IMR-90 (cell line): ENCODE measurements around the gene NAA10. TPM values are rescaled to one million over a fixed set of nuclear protein-coding genes. Genes with fewer than 3 reads are reported as not detected.

Experiments used
- ATAC-seq: fragments of 200-7000 bp; cut with Tn5 transposase; 2 replicates; pipeline ENCODE4 v1.9.1; 2020; ENCODE audit warnings: low read depth, mild to moderate bottlenecking, moderate library complexity
- BruUV-seq: library from RNA; stranded (reverse); fragments of 400-500 nt; replicated peaks from 2 replicates; lab custom pipeline; 2021; lab: Mats Ljungman, UMichigan
- CTCF ChIA-PET: fragments of 300-600 bp; formaldehyde crosslinking; extraction: SDS; loops from one replicate; lab custom pipeline; 2021; ENCODE audit warnings: antibody characterized with exemption; lab: Yijun Ruan, JAX
- POLR2A ChIA-PET: fragments of 300-600 bp; sonication (Branson Sonifier 250); formaldehyde crosslinking; loops from one replicate; lab custom pipeline; 2022; ENCODE audit warnings: antibody characterized with exemption; ENCODE audit not compliant: unreplicated experiment; lab: Charles Lee
- DNase-seq: peaks from one replicate; pipeline ENCODE4 v3.0.0; 2013
- H2AFZ ChIP-seq: replicated peaks from 2 replicates; pipeline ENCODE3; 2013; ENCODE audit warnings: low read length, mild to moderate bottlenecking; ENCODE audit not compliant: poor library complexity
- H2AK5ac ChIP-seq: 2 replicates; pipeline ENCODE4 v1.6.1; 2013; ENCODE audit warnings: low read depth, low read length, inconsistent platforms
- H2AK9ac ChIP-seq: replicated peaks from 2 replicates; pipeline ENCODE3; 2013; ENCODE audit warnings: mild to moderate bottlenecking, low read depth, low read length, moderate library complexity; ENCODE audit not compliant: poor library complexity
- H2BK120ac ChIP-seq: 2 replicates; pipeline ENCODE4 v1.6.1; 2013; ENCODE audit warnings: low read depth, low read length, inconsistent platforms
- H2BK15ac ChIP-seq: 3 replicates; pipeline ENCODE4 v1.6.1; 2013; ENCODE audit warnings: low read depth, low read length, inconsistent platforms
- H2BK20ac ChIP-seq: 2 replicates; pipeline ENCODE4 v1.6.1; 2013; ENCODE audit warnings: low read depth, mild to moderate bottlenecking, inconsistent platforms, low read length, moderate library complexity
- H2BK5ac ChIP-seq: 2 replicates; pipeline ENCODE4 v1.6.1; 2013; ENCODE audit warnings: mild to moderate bottlenecking, low read depth, low read length, inconsistent platforms; ENCODE audit not compliant: poor library complexity, severe bottlenecking
- H3K14ac ChIP-seq: replicated peaks from 2 replicates; pipeline ENCODE4 v1.6.1; 2013; ENCODE audit warnings: low read depth, low read length, inconsistent platforms
- H3K18ac ChIP-seq: 2 replicates; pipeline ENCODE4 v1.6.1; 2013; ENCODE audit warnings: low read depth, low read length, control low read depth
- H3K23ac ChIP-seq: 2 replicates; pipeline ENCODE4 v1.6.1; 2013; ENCODE audit warnings: low read depth, low read length, inconsistent platforms
- H3K27ac ChIP-seq: 2 replicates; pipeline ENCODE4 v1.5.1; 2013; ENCODE audit warnings: mild to moderate bottlenecking, control low read depth, low read length; ENCODE audit not compliant: insufficient read depth
- H3K27me3 ChIP-seq: 2 replicates; pipeline ENCODE4 v1.6.1; 2013; ENCODE audit warnings: low read length; ENCODE audit not compliant: control insufficient read depth, insufficient read depth
- H3K36me3 ChIP-seq: 2 replicates; pipeline ENCODE4 v1.6.1; 2013; ENCODE audit warnings: low read length, mixed read lengths; ENCODE audit not compliant: control insufficient read depth, insufficient read depth
- H3K4ac ChIP-seq: 2 replicates; pipeline ENCODE4 v1.6.1; 2013; ENCODE audit warnings: low read depth, low read length, inconsistent platforms
- H3K4me1 ChIP-seq: 2 replicates; pipeline ENCODE4 v1.6.1; 2013; ENCODE audit warnings: low read length, mixed read lengths; ENCODE audit not compliant: control insufficient read depth, insufficient read depth
- H3K4me2 ChIP-seq: 2 replicates; pipeline ENCODE4 v1.6.1; 2013; ENCODE audit warnings: low read depth, mild to moderate bottlenecking, control low read depth, low read length, moderate library complexity
- H3K4me3 ChIP-seq: 2 replicates; pipeline ENCODE4 v1.5.1; 2013; ENCODE audit warnings: low read depth, mild to moderate bottlenecking, control low read depth, low read length, moderate library complexity; ENCODE audit not compliant: insufficient read depth
- H3K56ac ChIP-seq: 2 replicates; pipeline ENCODE4 v1.6.1; 2013; ENCODE audit warnings: low read length, inconsistent platforms; ENCODE audit not compliant: insufficient read depth; ENCODE audit errors: extremely low read depth
- H3K79me1 ChIP-seq, 2 experiments: 2 replicates each; pipeline ENCODE4 v1.6.1; 2013; ENCODE audit warnings: low read length in 2 of 2, inconsistent platforms in 1 of 2, low read depth in 1 of 2
- H3K9ac ChIP-seq: 2 replicates; pipeline ENCODE4 v1.6.1; 2013; ENCODE audit warnings: low read depth, low read length, control low read depth
- H3K9me1 ChIP-seq: 2 replicates; pipeline ENCODE4 v1.6.1; 2013; ENCODE audit warnings: low read length, inconsistent platforms; ENCODE audit not compliant: insufficient read depth
- H3K9me3 ChIP-seq: 2 replicates; pipeline ENCODE4 v1.6.1; 2013; ENCODE audit warnings: low read length; ENCODE audit not compliant: control insufficient read depth, insufficient read depth
- H4K20me1 ChIP-seq: 2 replicates; pipeline ENCODE4 v1.6.1; 2013; ENCODE audit warnings: low read length, inconsistent platforms; ENCODE audit not compliant: insufficient read depth
- H4K5ac ChIP-seq: 2 replicates; pipeline ENCODE4 v1.6.1; 2013; ENCODE audit warnings: mild to moderate bottlenecking, low read depth, low read length, control low read depth
- H4K8ac ChIP-seq, 2 experiments: 2 replicates each; pipeline ENCODE4 v1.6.1; 2013; ENCODE audit warnings: low read depth in 2 of 2, low read length in 2 of 2, control low read depth in 1 of 2, inconsistent platforms in 1 of 2
- H4K91ac ChIP-seq: 2 replicates; pipeline ENCODE4 v1.6.1; 2013; ENCODE audit warnings: low read depth, low read length, inconsistent platforms; ENCODE audit not compliant: insufficient read depth
- CEBPB ChIP-seq: IDR thresholded peaks from 2 replicates; pipeline ENCODE4 v1.6.1; 2012; ENCODE audit warnings: low read depth, low read length, improper control_type of control experiment
- MAFK ChIP-seq: IDR thresholded peaks from 2 replicates; pipeline ENCODE4 v1.6.1; 2012; ENCODE audit warnings: low read depth, low read length, improper control_type of control experiment
- MXI1 ChIP-seq: IDR thresholded peaks from 2 replicates; pipeline ENCODE4 v1.6.1; 2012; ENCODE audit warnings: low read depth, mild to moderate bottlenecking, low read length, moderate library complexity, borderline replicate concordance
- NFE2L2 ChIP-seq: fragments of 150-350 bp; IDR thresholded peaks from 2 replicates; pipeline ENCODE4 v1.6.1; 2016; ENCODE audit warnings: low read depth, mild to moderate bottlenecking, low read length
- RCOR1 ChIP-seq: IDR thresholded peaks from 2 replicates; pipeline ENCODE4 v1.6.1; 2012; ENCODE audit warnings: mild to moderate bottlenecking, low read length, improper control_type of control experiment; ENCODE audit not compliant: insufficient replicate concordance
- RFX5 ChIP-seq: IDR thresholded peaks from 2 replicates; pipeline ENCODE4 v1.8.0; 2012; ENCODE audit warnings: low read depth, mild to moderate bottlenecking, low read length, moderate library complexity
- whole genome bisulfite sequencing, 2 experiments: methylation state at CpG; one replicate each; pipeline versions ENCODE4 v1.1.5 to v1.1.7; 2013; ENCODE audit warnings: missing lambda C conversion rate in 2 of 2; ENCODE audit not compliant: insufficient read length in 1 of 2; ENCODE audit errors: extremely low coverage in 2 of 2; 5-methylcytosine and 5-hydroxymethylcytosine counted together
- dilution Hi-C: fragments of 300-500 bp; cut with HindIII; formaldehyde crosslinking; loops from one replicate; pipeline ENCODE4 v1.14.3; 2018; ENCODE audit warnings: low sequenced_read_pairs; ENCODE audit not compliant: unreplicated experiment
- in situ Hi-C: fragments of 300-500 bp; cut with MboI; formaldehyde crosslinking; loops from 3 replicates; pipeline ENCODE4 v1.14.3; 2019; ENCODE audit warnings: low sequenced_read_pairs, inconsistent platforms, mixed read lengths
- intact Hi-C: fragments of 100-400 bp; cut with micrococcal nuclease; formaldehyde crosslinking; loops from 2 replicates; pipeline ENCODE4 v1.10.0; 2022
- polyA plus RNA-seq, 3 experiments: library from polyadenylated mRNA; depleted of rRNA; stranded (reverse); fragments of >200 nt; gene quantifications; 2 replicates each; pipeline ENCODE4 v1.2.3, GENCODE V29; 2012; ENCODE audit warnings: low replicate concordance in 1 of 3
- total RNA-seq: library from RNA; depleted of rRNA; stranded (reverse); fragments of >200 nt; gene quantifications from 2 replicates; pipeline ENCODE4 v1.2.3, GENCODE V29; 2012
- TF ChIP-seq, protein P1 (sequence below): fragments of 150-350 bp; IDR thresholded peaks from 2 replicates; pipeline ENCODE4 v1.6.1; 2016; ENCODE audit warnings: low read depth, mild to moderate bottlenecking, low read length, moderate library complexity, borderline replicate concordance
- TF ChIP-seq, protein P2 (sequence below): fragments of 150-350 bp; IDR thresholded peaks from 2 replicates; pipeline ENCODE4 v1.6.1; 2017; ENCODE audit warnings: mild to moderate bottlenecking, antibody characterized with exemption, low read length, low read depth
- TF ChIP-seq, protein P3 (sequence below): conservative IDR thresholded peaks from 2 replicates; pipeline ENCODE4 v1.5.1; 2012; ENCODE audit warnings: mild to moderate bottlenecking, low read depth, low read length, improper control_type of control experiment

NAA10 gene
- total and polyA plus RNA-seq, 2 of the 4 experiments (the other 2 are of a cell fraction) = 98.6 to 172 TPM

DNA sequence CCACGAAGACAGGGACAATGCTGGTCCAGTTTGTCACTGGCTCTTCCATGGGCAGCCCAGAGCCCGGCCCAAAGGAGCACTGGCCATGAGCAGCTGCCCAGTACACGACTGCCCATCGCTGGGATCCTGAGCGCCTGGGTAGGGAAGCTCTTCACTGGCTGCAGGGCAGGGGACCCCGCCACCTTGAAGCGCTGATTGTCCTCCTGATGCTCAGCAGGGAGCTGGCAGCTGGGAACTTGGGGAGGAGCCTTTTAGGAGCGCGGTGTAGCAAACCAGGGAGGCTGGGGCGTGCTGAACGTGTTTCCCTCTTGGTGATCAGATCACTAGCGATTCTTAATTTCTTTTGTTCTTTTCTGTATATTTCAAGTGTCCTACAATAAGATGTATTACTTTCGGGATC, 50.7 kb downstream of the NAA10 start:
- no peak overlapping the region for H2BK5ac ChIP-seq
- no peak overlapping the region for H3K4me3 ChIP-seq
- peaks cover 2% of the 10 kb centered on the region for H3K9me3 ChIP-seq
- H2AFZ ChIP-seq = no peak overlapping the region
- POLR2A ChIA-PET = no interaction called here
- H2AK5ac ChIP-seq = no peak overlapping the region
- H3K9ac ChIP-seq = no peak overlapping the region
- DNase-seq = no peak
- BruUV-seq = no TSS peak
- H3K4ac ChIP-seq = no peak overlapping the region
- no peak overlapping the region for H4K91ac ChIP-seq
- H3K9me1 ChIP-seq = no peaks in the 10 kb centered on the region
- H2BK120ac ChIP-seq = no peak overlapping the region
- H3K56ac ChIP-seq = no peak overlapping the region
- H3K18ac ChIP-seq = no peak overlapping the region
- no peak for ATAC-seq
- H3K23ac ChIP-seq = no peak overlapping the region
- no peak overlapping the region for H3K4me2 ChIP-seq
- no peaks in the 10 kb centered on the region for H3K4me1 ChIP-seq
- in situ Hi-C loops = no loop called here
- no peaks in the 10 kb centered on the region for H3K79me1 ChIP-seq
- H3K27ac ChIP-seq = no peak overlapping the region
- dilution Hi-C loops = no loop called here
- H4K8ac ChIP-seq = no peak overlapping the region
- no peak for TF ChIP-seq RFX5
- no peak for TF ChIP-seq CEBPB
- TF ChIP-seq, protein P1, sequence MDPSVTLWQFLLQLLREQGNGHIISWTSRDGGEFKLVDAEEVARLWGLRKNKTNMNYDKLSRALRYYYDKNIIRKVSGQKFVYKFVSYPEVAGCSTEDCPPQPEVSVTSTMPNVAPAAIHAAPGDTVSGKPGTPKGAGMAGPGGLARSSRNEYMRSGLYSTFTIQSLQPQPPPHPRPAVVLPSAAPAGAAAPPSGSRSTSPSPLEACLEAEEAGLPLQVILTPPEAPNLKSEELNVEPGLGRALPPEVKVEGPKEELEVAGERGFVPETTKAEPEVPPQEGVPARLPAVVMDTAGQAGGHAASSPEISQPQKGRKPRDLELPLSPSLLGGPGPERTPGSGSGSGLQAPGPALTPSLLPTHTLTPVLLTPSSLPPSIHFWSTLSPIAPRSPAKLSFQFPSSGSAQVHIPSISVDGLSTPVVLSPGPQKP = no peak
- TF ChIP-seq MXI1 = no peak
- TF ChIP-seq, protein P2, sequence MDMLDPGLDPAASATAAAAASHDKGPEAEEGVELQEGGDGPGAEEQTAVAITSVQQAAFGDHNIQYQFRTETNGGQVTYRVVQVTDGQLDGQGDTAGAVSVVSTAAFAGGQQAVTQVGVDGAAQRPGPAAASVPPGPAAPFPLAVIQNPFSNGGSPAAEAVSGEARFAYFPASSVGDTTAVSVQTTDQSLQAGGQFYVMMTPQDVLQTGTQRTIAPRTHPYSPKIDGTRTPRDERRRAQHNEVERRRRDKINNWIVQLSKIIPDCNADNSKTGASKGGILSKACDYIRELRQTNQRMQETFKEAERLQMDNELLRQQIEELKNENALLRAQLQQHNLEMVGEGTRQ = no peak
- TF ChIP-seq MAFK = no peak
- TF ChIP-seq RCOR1 = no peak
- no peak for TF ChIP-seq NFE2L2
- TF ChIP-seq, protein P3, sequence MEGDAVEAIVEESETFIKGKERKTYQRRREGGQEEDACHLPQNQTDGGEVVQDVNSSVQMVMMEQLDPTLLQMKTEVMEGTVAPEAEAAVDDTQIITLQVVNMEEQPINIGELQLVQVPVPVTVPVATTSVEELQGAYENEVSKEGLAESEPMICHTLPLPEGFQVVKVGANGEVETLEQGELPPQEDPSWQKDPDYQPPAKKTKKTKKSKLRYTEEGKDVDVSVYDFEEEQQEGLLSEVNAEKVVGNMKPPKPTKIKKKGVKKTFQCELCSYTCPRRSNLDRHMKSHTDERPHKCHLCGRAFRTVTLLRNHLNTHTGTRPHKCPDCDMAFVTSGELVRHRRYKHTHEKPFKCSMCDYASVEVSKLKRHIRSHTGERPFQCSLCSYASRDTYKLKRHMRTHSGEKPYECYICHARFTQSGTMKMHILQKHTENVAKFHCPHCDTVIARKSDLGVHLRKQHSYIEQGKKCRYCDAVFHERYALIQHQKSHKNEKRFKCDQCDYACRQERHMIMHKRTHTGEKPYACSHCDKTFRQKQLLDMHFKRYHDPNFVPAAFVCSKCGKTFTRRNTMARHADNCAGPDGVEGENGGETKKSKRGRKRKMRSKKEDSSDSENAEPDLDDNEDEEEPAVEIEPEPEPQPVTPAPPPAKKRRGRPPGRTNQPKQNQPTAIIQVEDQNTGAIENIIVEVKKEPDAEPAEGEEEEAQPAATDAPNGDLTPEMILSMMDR = no peak
- no peak overlapping the region for H2AK9ac ChIP-seq
- H2BK15ac ChIP-seq = no peak overlapping the region
- CTCF ChIA-PET = interaction anchor here (1.0 kb wide), 1 partner anchor 124 kb away, joined by 3 read pairs; no protein-coding TSS in a partner anchor
- no peak overlapping the region for H4K5ac ChIP-seq
- H3K36me3 ChIP-seq = no peaks in the 10 kb centered on the region
- intact Hi-C loops = no loop called here
- no peaks in the 10 kb centered on the region for H4K20me1 ChIP-seq
- peaks cover 66% of the 10 kb centered on the region for H3K27me3 ChIP-seq
- H2BK20ac ChIP-seq = no peak overlapping the region
- no peak overlapping the region for H3K14ac ChIP-seq
- WGBS, 2 experiments = 21% methylated on average over 5 of the region's 13 CpGs; no CpG with 5 or more reads in 1 of the 2 experiments
